IPS-18c (cell line): Measurements from ENCODE around the gene BICRAL.
A peak's percentile ranks its signal among the peaks of the same experiment; 100 is the strongest.
"Not testable (repeated sequence)": the region's sequence is repeated elsewhere in the genome, so short reads cannot be mapped to it uniquely, and the experiment has no call there.

Experiments
- H3K4me3 ChIP-seq: 2 replicates; pipeline ENCODE4 v1.7.0; 2013; ENCODE audit warnings: low read depth, mild to moderate bottlenecking, low read length, moderate library complexity; ENCODE audit not compliant: insufficient read depth
- H3K9me3 ChIP-seq: one replicate; pipeline ENCODE4 v1.6.1; 2013; ENCODE audit warnings: mild to moderate bottlenecking, low read length, moderate library complexity; ENCODE audit not compliant: control insufficient read depth, insufficient read depth

The BICRAL gene

DNA sequence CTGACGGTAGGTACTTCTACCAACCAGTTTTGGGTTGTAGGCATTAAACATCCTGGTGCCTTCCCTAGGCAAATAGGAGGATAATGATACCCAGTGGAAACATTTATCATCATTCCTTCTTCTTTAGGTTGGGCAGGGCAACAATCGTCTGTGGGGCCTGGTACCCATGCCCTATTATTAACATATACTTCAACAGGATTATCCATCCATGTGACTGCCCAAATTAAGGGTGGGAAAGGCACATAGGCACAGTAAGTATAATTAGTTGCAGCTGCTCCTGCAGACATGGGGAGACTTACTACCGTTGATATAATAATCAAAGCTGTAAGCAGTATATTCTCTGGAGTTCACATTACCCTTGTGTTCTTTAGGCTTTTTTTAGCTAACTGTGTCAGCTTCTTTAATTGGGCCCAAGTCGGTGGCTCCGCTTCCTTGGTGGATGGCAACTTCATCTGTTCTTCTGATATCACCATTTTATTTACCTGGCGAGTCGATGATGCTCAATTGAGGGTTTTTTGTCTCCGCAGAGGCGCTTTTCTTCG, 114.4 kb downstream of the BICRAL start:
- Histone ChIP-seq H3K9me3 (no peaks in the 10 kb centered on the region), H3K4me3 (no peak overlapping the region)

DNA sequence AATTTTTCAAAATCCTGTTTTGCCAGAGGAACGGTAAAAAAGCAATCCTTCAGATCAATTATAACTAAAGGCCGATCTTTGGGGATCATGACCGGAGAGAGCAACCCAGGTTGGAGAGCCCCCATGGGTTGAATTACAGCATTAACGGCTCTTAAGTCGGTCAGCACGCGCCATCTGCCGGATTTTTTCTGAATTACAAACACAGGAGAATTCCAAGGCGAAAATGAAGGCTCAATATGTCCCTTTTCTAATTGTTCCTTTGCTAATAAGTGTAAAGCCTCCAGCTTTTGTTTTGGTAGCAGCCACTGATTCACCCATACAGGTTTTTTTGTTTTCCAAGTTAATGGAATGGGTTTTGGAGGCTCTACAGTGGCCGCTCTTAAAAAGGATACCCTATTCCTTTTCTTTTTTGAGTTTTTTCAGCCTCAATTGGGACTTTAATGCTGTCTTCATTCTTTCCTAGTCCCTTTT, 117.1 kb downstream of the BICRAL start:
- H3K9me3 ChIP-seq: no peaks in the 10 kb centered on the region
- no peak overlapping the region for H3K4me3 ChIP-seq

DNA sequence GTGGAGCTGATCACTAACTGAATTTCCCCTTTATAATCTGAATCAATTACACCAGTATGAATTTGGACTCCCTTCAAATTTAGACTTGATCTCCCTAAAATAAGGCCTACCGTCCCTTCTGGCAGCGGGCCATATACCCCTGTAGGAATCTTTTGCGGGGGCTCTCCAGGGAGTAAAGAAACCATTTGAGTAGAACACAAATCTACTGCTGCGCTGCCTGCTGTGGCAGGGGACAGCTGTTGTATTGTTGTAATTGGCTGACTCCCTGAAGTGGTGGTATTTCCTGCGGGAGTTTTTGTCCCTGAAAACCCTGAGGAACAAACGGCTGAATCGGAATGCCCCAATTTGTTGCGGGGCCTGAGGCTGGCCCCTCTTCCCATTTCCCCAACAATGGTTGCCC, 118.0 kb downstream of the BICRAL start:
- Histone ChIP-seq H3K9me3 (no peaks in the 10 kb centered on the region), H3K4me3 (no peak overlapping the region)

DNA sequence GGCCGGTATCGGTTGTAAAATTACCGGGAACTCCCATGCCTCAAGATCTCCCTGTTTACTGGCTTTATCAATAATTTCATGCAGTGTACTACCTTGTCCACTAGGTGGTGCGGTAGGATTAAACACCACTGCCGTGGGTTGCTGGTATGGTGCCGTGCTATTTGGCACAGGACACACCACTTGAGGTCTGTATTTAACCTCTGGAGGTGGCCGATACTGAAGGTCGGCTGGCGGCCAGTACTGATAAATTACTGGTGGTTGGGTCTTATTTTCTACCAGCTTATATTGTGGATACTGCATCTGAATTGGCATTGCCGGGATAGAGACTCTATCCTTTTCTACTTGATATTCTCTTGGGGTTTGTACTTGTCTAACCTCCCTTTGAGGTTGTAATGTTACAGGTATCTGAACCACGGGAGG, 119.7 kb downstream of the BICRAL start:
- Histone ChIP-seq H3K4me3 (no peak overlapping the region), H3K9me3 (no peaks in the 10 kb centered on the region)

DNA sequence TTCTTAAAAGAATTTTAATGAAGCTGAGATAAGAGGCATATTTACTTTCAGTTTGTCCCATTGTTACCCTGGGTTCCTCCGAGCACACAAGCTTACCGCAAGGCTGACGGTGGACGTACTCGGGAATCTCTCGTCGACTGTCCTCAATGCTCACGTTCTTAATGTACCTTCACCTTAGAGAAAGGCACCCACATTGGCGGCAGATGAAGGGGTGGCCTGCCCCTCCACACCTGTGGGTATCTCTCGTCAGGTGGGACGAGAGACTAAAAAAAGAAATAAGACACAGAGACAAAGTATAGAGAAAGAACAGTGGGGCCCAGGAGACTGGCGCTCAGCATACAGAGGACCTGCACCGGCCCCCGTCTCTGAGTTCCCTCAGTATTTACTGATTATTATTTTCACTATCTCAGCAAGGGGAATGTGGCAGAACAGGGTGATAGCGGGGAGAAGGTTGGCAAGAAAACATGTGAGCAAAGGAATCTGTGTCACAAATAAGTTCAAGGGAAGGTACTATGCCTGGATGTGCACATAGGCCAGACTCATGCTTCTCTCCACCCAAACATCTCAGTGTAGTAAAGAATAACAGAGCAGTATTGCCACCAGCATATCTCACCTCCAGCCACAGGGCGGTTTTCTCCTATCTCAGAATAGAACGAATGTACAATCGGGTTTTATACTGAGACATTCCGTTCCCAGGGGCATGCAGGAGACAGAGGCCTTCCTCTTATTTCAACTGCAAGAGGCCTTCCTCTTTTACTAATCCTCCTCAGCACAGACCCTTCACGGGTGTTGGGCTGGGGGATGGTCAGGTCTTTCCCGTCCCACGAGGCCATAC, 120.8 kb downstream of the BICRAL start:
- H3K9me3 ChIP-seq: not testable (repeated sequence)

DNA sequence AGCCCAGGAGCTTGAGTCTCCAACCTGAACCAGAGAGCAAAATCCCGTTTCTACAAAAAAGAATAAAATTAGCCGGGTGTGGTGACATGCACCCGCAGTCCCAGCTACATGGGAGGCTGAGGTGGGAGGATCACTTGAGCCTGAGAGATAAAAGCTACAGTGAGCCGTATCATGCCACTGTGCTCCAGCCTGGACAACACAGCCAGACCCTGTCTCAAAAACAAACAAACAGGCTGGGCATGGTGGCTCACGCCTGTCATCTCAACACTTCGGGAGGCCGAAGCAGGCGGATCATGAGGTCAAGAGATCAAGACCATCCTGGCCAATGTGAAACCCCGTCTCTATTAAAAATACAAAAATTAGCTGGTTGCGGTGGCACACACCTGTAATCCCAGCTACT, 122.6 kb downstream of the BICRAL start:
- no peaks in the 10 kb centered on the region for H3K9me3 ChIP-seq
- no peak overlapping the region for H3K4me3 ChIP-seq

More for the DNA sequence above, 120.8 kb downstream of the BICRAL start:
- not testable (repeated sequence) for H3K4me3 ChIP-seq

DNA sequence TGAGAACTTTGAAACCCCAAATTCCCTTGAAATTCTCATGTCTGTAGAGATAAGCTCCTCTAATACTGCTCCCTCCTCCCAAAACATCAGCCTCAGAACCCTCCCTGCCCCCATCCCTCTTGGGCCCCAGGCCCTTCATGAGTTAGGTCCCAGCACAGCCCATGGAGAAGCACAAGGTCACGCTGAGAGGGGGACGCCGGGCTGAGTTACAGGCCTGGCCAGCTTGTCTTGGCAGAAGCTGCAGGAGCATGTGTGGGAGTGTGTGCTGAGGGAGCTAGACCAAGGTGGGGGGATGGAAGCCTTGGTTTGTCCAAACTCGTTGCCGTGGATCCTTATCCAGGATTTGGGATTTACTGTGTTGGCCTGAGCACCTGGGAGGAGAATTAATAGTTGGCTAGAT, 125.5 kb downstream of the BICRAL start:
- no peak overlapping the region for H3K4me3 ChIP-seq
- H3K9me3 ChIP-seq: peaks cover 2% of the 10 kb centered on the region

DNA sequence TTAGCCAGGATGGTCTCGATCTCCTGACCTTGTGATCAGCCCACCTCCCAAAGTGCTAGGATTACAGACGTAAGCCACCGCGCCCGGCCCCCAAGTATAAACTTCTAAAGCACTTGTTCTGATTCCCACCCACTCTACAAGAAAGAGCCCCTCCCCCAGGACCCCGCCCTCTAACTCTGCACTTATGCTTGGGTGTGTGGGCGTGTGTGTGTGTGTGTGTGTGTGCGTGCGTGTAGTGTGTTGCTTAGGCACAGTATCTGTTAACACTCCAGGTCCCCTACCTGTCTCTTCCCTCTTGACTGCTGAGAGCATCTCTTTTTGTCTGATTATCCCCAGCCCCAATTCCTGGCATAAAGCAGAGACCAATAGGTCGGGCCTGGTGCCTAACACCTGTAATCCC, 128.0 kb downstream of the BICRAL start:
- H3K4me3 ChIP-seq: no peak overlapping the region
- peaks cover 2% of the 10 kb centered on the region for H3K9me3 ChIP-seq

DNA sequence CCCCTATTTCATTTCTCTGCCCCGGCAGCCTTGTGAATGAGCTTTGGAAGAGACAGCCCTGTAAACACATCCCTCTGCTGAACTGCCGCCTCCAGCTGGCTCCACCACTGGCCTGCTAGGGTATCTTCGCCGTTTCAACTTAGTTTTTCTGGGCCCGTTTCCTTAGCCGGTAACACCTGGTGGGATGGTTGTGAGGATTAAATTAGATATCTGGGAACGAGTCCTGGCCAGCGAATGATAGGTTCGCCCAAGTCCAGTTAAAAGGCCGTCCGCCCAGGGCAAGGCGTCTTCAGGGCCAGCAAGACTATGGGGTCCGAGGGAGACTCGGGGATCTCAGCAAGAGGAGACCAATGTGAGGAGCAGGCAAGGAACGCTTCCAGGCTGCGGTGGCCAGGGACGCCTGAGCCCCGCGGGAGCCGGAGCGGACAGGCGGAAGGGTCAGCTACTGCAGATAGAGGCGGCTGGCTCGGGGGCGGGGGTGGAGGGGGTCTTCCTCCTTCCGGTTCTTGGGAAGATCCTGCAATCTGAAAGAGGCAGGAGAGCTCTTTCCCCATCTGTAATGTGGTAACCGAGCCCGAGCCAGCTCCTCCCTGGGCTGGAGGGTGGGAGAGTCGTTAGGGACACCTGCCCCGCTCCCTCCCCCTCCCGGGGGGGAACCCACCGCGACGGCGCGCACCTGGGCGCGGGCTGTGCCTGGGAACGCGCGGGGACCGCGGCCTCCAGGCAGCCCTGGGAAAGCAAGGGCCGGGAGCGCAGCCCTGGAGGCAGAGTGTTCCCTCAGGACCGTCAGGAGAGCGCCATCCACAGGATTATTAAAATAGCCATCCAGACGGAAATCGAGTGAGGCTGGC, 129.5 kb downstream of the BICRAL start:
- Histone ChIP-seq H3K9me3 (peaks cover 2% of the 10 kb centered on the region), H3K4me3 (peak overlapping the region; percentile 66)

DNA sequence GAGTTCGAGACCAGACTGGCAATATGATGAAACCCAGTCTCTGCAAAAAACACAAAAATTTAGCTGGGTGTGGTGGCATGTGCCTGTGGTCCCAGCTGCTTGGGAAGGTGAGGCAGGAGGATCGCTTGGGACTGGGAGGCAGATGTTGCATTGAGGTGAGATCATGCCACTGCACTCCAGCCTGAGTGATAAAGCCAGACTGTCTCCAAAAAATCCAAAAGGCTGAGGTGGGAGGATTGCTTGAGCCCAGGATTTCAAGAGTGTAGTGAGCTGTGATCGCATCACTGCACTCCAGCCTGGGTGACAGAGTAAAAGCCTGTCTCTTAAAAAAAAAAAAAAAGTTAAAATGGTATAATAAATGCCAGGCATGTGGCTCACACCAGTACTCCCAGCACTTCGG, 132.7 kb downstream of the BICRAL start:
- Histone ChIP-seq H3K9me3 (peaks cover 2% of the 10 kb centered on the region), H3K4me3 (no peak overlapping the region)

DNA sequence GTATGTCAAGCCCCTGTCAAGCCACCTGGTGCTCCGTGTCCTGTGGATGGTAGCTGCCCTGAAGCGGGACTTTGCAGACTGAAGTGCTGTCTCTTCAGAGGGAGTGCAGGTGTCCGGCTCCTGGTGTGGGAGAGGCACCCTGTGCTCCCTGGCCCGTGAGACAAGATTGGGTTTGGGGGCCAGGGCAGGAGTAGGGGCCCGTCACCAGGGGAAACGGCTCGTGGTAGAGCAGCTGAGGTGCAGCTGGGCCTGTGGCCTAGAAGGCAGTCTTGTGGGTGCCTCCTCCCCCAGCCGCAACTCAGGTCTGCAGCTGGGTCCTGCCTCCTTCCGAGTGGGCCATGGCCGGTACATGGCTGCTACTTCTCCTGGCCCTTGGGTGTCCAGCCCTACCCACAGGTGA, 133.9 kb downstream of the BICRAL start, which contains the start of gene PTCRA:
Gene PTCRA, plus strand, starts transcription at position 322 of the 400 bp plus-strand sequence. Its CDS starts 17 bp downstream, at position 339.
- Histone ChIP-seq H3K4me3 (no peak within 1 kb of the TSS), H3K9me3 (peaks cover 2% of the 10 kb centered on the region)

DNA sequence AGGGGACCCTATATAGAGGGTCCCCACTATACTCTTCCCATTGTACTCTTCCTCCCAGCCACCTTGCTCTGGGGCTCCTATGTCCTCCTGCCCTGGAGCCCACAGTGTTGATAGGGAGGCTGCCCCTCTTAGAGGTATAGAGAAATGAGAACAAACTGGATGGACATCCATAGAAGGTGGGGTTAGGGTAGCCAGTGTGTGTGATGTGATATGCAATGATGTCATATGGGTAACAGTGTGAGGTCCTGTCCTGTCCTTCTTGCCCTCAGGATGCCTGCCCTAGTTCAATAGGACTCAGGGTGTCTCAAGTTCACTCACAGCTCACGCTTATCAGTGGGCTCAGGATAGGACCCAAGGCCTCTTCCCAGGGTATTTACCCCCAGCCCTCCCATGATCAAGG, 134.4 kb downstream of the BICRAL start:
- no peaks in the 10 kb centered on the region for H3K9me3 ChIP-seq
- no peak overlapping the region for H3K4me3 ChIP-seq
